ENCODE data around the gene PLSCR3. TPM values are rescaled to one million over a fixed set of nuclear protein-coding genes. Genes with fewer than 3 reads are reported as not detected.
A peak's percentile ranks its signal among the peaks of the same experiment; 100 is the strongest.

The PLSCR3 gene
- total RNA-seq (10 to 100 TPM; 13.9 to 16.2 (median 15.1) TPM), polyA plus RNA-seq (10 to 100 TPM; 16.6 to 20.5 (median 18.7) TPM)
- long read RNA-seq, donor 1, transcript PLSCR3-202 (8 exons, 2,067 nt) = major isoform, 8 of 14 reads
- long read RNA-seq, donor 1, partial matches to known transcripts = 0 of 14 reads
- long read RNA-seq, donor 1, other reads (novel, unspliced or antisense) = 4 of 14 reads
- long read RNA-seq, donor 2, partial matches to known transcripts = 2 of 18 reads
- long read RNA-seq, donor 2, other reads (novel, unspliced or antisense) = 6 of 18 reads

- Histone ChIP-seq H3K9me3 (no peaks in the 10 kb centered on the region), H3K27ac (peak within 1 kb of the TSS; percentile 91), H3K36me3 (ENCODE audit: insufficient read depth in 1 of 2, low read depth in 1 of 2) (peaks cover 3 to 30% of the 10 kb centered on the region in 2 donors), H3K4me3 (peak within 1 kb of the TSS; percentile 95), H3K27me3 (ENCODE audit: insufficient read depth in 3 of 3, low read length in 2 of 3) (no peaks in the 10 kb centered on the region), H3K4me1 (no peaks in the 10 kb centered on the region)
- 0 to 1% (median 1%) methylated on average over 55 to 71 of the region's 71 CpGs for WGBS, 3 donors
- intact Hi-C loops (cut with DNase I) = loop anchor here (5.0 kb wide), 4 partner anchors 37 to 93 kb away; partner anchors contain the start of genes KCTD11 (in 1 of the 2) and TMEM95 (in 1 of the 2)
- peak; percentile 89 to 91 (median 90) for ATAC-seq
- peak; percentile 89 to 92 for DNase-seq
- TF ChIP-seq CTCF (IDR thresholded peaks at IDR 0.05) = no peak
Measured at GRCh38 chr17:7394452-7395191, at the start of gene PLSCR3. Gene PLSCR3, minus strand, starts transcription at chr17:7394525. Its CDS starts 415 bp downstream, at chr17:7394110.

GRCh38 chr17:7443499-7444485 is 49.5 kb upstream of the PLSCR3 start:
- peaks cover 43% of the 10 kb centered on the region for H3K4me1 ChIP-seq
- ATAC-seq = peak in 2 of 4 donors; percentile 15 to 26
- H3K4me3 ChIP-seq = no peak overlapping the region
- no peak for DNase-seq
- peaks cover 0 to 25% of the 10 kb centered on the region in 2 donors for H3K36me3 ChIP-seq (ENCODE audit: insufficient read depth in 1 of 2, low read depth in 1 of 2)
- no peak for TF ChIP-seq CTCF (IDR thresholded peaks at IDR 0.05)
- no peaks in the 10 kb centered on the region for H3K9me3 ChIP-seq
- H3K27ac ChIP-seq = peak overlapping the region; percentile 100
- WGBS, 3 donors = 57 to 67% (median 67%) methylated on average over 7 of the region's 7 CpGs
- intact Hi-C loops (cut with DNase I) = loop anchor here (2.0 to 5.0 kb wide), 2 partner anchors 35 to 46 kb away; partner anchors contain the start of gene ZBTB4 (in 1 of the 2)
- H3K27me3 ChIP-seq (ENCODE audit: insufficient read depth in 3 of 3, low read length in 2 of 3) = peaks cover 0 to 7% (median 0%) of the 10 kb centered on the region in 3 donors

GRCh38 chr17:7442142-7442541 is 47.8 kb upstream of the PLSCR3 start:
- H3K36me3 ChIP-seq (ENCODE audit: insufficient read depth in 1 of 2, low read depth in 1 of 2) = peaks cover 0 to 8% of the 10 kb centered on the region in 2 donors
- intact Hi-C loops (cut with DNase I) = loop anchor here in 1 of 2 donors (5.0 kb wide), 1 partner anchor 45 kb away; no protein-coding TSS in a partner anchor

More at GRCh38 chr17:7442142-7442541, 47.8 kb upstream of the PLSCR3 start:
- Histone ChIP-seq H3K27me3 (ENCODE audit: insufficient read depth in 3 of 3, low read length in 2 of 3) (peaks cover 0 to 3% (median 0%) of the 10 kb centered on the region in 3 donors), H3K9me3 (no peaks in the 10 kb centered on the region), H3K27ac (peak overlapping the region; percentile 100), H3K4me1 (peaks cover 48% of the 10 kb centered on the region), H3K4me3 (no peak overlapping the region)
- DNase-seq (no peak), ATAC-seq (no peak)
- no peak for TF ChIP-seq CTCF (IDR thresholded peaks at IDR 0.05)
- 83 to 100% (median 87%) methylated on average over 2 of the region's 2 CpGs for WGBS, 3 donors
